AG08395 (cell line): ENCODE measurements around the gene CELSR1.

Experiments used
- DNase-seq: peaks from one replicate; pipeline ENCODE4 v3.0.0; 2012; ENCODE audit warnings: mixed read lengths, low spot score

CELSR1 gene

GRCh38 chr22:46459347-46460065, 77.9 kb downstream of the CELSR1 start:
- no peak for DNase-seq

- DNase-seq, result no peak
These were observed 78.9 kb downstream of the CELSR1 start for GRCh38 chr22:46458525-46458924.

- DNase-seq, result peak; percentile 33
These were observed 79.6 kb downstream of the CELSR1 start for GRCh38 chr22:46457502-46458488.

DNA sequence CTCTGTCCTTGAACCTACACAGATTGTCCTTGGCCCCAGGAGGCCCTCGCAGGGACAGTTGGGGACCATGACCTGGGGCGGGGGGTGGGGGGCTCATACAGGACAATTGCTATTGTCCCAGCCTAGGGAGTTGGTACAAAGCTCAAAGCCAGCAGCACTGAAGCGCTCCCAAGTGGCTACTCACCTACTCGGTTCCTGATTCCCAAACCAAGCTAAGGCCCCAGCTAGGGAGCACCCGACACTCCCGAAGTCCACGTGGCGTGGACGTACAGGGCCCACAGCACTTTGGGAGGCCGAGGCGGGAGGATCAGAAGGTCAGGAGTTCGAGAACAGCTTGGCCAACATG, 80.6 kb downstream of the CELSR1 start:
- no peak for DNase-seq

DNA sequence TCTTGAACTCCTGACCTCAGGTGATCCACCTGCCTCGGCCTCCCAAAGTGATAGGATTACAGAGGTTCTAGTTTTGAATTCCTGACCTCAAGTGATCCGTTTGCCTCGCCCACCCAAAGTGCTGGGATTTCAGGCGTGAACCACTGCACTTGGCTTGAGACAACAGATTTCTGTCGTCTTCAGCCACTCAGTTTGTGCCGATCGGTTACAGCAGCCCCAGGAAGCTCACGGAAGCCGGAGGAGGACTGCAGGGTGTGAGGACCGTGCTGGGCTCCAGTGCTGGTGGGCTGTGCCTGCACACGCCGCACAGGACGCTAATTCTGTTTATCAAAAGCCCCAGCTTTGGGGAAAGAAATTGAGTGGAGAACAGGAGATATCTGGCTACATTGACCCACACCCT, 82.0 kb downstream of the CELSR1 start:
- DNase-seq, result no peak

DNA sequence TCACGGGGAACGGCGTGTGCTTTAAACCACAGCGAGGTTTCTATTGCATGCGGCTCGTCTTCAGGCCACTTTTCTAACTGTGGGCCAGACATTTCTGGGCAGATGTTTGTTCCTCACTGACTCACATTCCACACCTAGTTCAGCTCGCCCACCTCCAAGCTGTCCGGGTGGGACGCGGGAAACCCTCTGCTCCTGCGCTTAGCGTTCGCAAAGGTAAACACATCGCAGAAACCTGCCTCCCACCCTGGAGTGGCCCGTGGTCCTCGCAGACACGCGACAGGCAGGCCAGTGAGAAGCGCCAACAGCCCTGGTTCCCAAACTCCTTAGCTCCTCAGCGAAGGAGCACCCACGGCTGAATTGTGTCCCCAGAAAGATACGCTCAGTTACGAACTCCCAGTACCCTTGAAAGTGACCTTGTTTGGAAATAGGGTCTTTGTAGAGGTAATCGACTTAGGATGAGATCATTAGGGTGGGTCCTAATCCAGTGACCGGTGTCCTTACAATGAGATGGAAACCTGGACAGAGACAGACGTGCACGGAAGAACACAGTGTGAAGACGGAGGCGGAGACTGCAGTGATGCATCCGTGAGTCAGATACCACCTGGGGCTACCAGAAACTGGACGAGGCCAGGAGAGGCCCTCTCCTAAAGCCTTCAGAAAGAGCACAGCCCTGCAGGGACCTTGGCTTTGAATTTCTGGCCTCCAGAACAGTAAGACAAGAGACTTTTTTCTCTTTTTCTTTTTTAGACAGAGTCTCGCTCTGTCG, 82.7 kb downstream of the CELSR1 start:
- DNase-seq, result no peak

DNA sequence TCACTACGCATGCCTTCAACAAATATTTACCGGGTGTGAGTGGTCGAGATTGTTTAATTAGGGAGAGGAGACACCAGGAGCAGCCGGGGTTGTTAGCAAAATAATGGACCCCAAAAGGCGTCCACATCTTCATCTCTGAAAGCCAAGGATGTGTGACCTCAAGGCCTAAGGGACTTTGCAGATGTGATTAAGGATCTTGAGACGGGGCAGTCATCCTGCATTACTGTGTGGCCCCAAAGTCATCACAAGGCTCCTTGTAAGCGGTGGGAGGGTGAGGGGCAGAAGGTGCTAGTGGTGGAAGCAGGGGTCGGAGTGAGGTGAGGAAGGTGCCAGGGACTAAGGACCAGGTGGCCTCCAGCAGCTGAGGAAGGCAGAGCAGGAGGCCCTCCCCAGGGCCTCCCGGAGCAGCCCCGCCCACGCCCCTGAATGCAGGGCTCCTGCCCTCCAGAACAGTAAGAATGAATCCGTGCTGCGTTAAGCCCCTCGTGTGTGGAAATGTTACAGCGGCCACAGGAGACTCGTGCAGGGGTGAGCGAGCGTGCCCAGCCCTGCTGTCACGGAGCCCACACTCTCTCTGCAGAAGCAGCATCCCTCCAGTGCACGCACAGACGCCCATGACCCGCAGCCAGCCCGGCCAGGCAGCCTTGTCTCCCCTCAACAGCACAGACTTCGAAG, 83.5 kb downstream of the CELSR1 start:
- no peak for DNase-seq

DNA sequence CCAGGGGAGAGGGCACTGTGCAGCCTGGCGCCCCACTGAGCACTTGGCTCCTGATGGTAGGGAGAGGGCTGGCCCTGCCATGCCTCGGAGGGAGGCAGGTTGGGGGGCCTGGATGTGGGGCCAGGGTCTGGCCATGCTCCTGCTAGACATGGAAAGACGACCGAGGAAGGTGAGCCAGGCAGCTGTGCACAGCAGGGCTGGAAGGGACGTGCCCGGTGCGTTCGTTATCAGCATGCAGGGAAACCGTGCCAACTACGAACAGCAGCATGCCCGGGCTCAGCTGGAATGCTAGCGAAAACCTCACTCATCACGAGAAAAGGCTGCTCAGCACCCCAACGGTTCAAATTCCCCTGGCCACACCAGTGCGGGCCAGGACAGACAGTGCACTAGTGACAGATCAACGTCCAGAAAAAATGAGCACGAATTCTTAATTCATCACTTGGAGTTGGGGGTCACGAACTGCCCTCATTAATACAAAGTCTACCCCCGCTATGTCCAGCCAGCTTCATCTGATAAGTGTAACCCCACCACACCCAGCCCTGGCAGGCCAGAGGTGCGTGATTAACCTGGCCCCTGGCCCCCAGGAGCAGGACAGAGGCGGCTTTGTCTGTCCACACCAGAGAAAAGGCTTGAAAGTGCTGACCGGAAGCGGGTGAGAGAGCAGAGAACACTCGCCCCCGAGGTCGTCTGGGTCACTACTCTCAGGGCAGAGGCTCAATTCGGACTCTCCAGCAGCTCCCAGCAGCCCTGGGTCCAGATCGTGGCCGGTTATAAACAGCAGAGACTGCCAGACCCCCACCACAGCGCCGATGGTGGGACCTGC, 84.2 kb downstream of the CELSR1 start:
- DNase-seq, result no peak

GRCh38 chr22:46452195-46453005, 85.0 kb downstream of the CELSR1 start:
- DNase-seq, result no peak

DNA sequence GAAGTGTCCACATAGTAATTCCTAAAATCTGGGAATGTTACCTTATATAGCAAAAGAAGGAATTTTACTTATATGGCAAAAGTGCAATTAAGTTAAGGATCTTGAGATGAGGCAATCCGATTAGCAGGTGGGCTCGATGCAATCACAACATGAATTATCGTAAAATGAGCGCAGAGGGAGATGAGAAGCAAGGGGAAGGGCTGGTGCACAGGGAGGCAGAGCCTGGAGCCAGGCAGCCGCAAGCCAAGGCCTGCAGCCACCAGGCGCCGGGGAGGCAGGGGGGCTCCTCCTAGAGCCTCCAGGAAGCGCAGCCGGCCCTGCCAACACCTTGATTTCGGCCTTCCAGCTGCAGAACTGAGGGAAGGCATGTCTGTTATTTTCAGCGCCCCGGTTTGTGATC, 85.7 kb downstream of the CELSR1 start:
- DNase-seq, result no peak

- no peak for DNase-seq
These were observed 86.4 kb downstream of the CELSR1 start for GRCh38 chr22:46450931-46451561.

DNA sequence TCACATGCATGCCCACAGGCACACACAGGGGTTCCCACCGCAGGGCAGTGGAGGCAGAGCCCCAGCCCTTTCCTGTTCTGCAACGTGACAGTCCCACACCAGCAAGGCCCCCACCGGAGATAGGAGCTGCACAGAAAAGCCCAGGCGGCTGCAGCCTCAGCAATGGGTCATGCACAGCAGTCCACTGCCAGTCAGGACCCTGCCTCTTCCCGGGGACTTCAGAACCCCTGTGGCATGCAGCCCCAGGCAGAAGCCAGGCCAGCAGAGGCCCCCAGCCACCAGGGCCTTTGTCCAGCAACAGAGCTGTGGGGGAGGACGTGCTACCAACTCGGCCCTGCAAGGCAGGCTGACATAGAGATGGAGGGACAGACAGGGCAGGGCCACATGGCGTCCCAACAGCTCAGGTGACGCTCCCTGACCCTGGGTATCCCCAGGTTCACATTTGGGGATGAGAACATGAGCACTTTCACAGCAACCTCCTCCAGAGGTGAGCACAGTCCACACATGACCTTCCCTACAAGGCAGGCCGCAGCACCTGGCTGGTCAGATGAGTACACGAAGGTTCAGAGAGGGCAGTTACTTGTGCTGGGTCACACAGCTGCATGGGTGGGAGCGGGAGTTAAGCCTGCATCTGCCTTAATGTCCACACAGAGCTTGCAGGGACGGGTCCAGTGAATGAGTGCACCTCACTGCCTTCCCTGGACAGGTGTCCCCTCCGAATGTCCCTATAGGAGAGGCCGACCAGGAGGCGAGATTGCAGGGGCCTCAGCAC, 87.3 kb downstream of the CELSR1 start:
- no peak for DNase-seq

DNA sequence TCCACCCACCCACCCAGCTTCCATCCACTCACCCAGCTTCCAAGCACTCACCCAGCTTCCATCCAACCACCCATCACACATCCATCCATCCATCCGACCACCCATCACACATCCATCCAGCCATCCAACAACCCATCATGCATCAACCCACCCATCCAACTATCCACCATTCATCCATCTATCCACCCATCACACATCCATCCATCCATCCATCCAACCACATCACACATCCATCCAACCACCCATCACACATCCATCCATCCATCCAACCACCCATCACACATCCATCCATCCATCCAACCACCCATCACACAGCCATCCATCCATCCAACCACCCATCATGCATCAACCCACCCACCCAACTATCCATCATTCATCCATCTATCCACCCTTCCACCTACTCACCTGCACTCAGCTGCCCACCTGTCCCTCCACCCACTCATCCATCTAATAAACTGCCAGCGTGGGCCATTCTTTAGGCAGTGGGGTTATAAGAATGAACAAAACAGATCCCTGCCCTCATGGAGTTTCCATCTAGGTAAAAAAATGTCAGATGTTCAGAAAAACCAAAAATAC, 88.2 kb downstream of the CELSR1 start:
- DNase-seq, result no peak

GRCh38 chr22:46448333-46448732, 89.1 kb downstream of the CELSR1 start:
- DNase-seq, result no peak

GRCh38 chr22:46447906-46448305, 89.5 kb downstream of the CELSR1 start:
- DNase-seq, result no peak

DNA sequence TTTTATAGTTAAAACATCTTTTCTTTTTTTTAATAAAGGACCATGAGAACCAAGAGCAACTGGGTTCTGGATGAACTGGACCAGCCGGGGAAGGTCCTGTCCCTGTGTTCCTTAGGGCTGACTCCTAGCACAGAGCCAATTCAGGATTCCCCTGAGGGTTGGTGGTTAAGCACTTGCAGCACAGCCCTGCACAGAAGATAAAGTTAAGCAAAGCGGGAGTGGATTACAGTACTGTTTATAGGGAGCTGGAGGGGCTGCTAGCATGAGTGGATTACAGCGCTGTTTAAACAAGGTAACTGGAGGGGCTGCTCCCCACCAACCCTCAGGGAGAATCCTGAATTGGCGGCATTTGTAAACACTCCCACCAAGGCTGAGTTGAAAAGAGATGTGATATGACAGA, 90.6 kb downstream of the CELSR1 start:
- no peak for DNase-seq

GRCh38 chr22:46445771-46446420, 91.5 kb downstream of the CELSR1 start:
- DNase-seq, result no peak

DNA sequence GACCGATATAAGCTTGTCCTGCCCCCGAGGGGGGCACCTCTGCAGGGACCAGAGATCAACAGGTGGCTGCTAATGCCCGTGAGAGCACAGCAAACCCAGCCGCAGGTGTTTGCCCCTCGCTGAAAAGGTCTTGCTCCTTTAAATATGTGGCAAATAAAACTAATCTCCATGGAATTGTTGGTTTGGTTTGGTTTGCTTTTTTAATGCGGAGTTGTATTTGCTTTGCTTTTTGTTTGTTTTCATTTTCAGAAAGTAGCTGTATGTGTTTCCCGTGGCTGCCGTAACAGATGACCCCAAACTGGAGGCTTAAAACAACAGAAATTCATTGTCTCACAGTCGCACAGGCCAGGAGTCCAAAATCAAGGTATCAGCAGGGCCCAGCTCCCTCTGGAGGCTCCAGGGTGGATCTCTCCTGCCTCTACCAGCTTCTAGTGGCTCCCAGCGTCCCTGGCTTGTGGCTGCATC, 93.0 kb downstream of the CELSR1 start:
- no peak for DNase-seq
